Measurements from ENCODE around the gene PTOV1. TPM values are rescaled to one million over a fixed set of nuclear protein-coding genes. Genes with fewer than 3 reads are reported as not detected.

Gene PTOV1
- total and polyA plus RNA-seq, 2 of the 8 experiments (the other 6 are each of a cell fraction or from before 2014, with no cell fraction given): 147 to 251 TPM

- TF ChIP-seq JUN (IDR thresholded peaks at IDR 0.05; ENCODE audit: low read depth, low read length) (no peak), ZNF274 (IDR thresholded peaks at IDR 0.05; ENCODE audit: borderline replicate concordance, extremely low read depth, low read length) (no peak), TAF1 (IDR thresholded peaks at IDR 0.05; ENCODE audit: low read depth, low read length) (peak; percentile 90), CTCF (IDR thresholded peaks at IDR 0.05; ENCODE audit: control extremely low read depth in 1 of 3, insufficient read depth in 1 of 3, low read depth in 1 of 3, low read length in 3 of 3) (no peak), SIN3A (conservative IDR thresholded peaks at IDR 0.05 in 1 of 2, IDR thresholded peaks at IDR 0.05 in 1 of 2; ENCODE audit: low read depth in 1 of 2, low read length in 2 of 2) (peak; percentile 21 to 79; a peak in 2 of 4 replicates), ATF3 (IDR thresholded peaks at IDR 0.05; ENCODE audit: insufficient read depth, low read depth, low read length) (peak; percentile 75), TBP (IDR thresholded peaks at IDR 0.05; ENCODE audit: low read depth, low read length) (peak; percentile 27; the same call in 1 of the 2 replicates), HDAC6 (IDR thresholded peaks at IDR 0.05; ENCODE audit: low read depth, low read length) (no peak), BRCA1 (IDR thresholded peaks at IDR 0.05; ENCODE audit: low read depth, low read length) (peak; percentile 62), TEAD4 (IDR thresholded peaks at IDR 0.05; ENCODE audit: low read depth, low read length) (no peak), EGR1 (IDR thresholded peaks at IDR 0.05; ENCODE audit: borderline replicate concordance, low read depth, low read length) (peak; percentile 30; the same call in 1 of the 2 replicates), EZH2 (IDR thresholded peaks at IDR 0.05; ENCODE audit: low read depth, low read length, severe bottlenecking) (no peak), POLR2A (IDR thresholded peaks at IDR 0.05; ENCODE audit: control extremely low read depth in 1 of 2, low read depth in 2 of 2, low read length in 2 of 2) (peak; percentile 83 to 90), SP2 (IDR thresholded peaks at IDR 0.05; ENCODE audit: low read length) (no peak), RAD21 (IDR thresholded peaks at IDR 0.05 in 1 of 2, conservative IDR thresholded peaks at IDR 0.05 in 1 of 2; ENCODE audit: low read depth in 2 of 2, low read length in 2 of 2) (no peak), BACH1 (IDR thresholded peaks at IDR 0.05; ENCODE audit: low read length) (peak; percentile 58; the same call in 1 of the 2 replicates), BCL11A (IDR thresholded peaks at IDR 0.05; ENCODE audit: low read depth in 2 of 2, low read length in 2 of 2) (no peak), E2F6 (IDR thresholded peaks at IDR 0.05) (peak; percentile 50; the same call in 1 of the 2 replicates), KDM5A (IDR thresholded peaks at IDR 0.05; ENCODE audit: low read length) (peak; percentile 71; the same call in 1 of the 2 replicates), YY1 (IDR thresholded peaks at IDR 0.05; ENCODE audit: low read depth, low read length) (peak; percentile 95)
Observed at GRCh38 chr19:49877020-49877878, 26.3 kb downstream of the PTOV1 start, which contains the start of the genes AKT1S1 and TBC1D17 (continued).

Measured in H1 (cell line).